Embryonic facial prominence (tissue), 1 donor: Measurements from ENCODE around the gene NEU2.
"Not testable (repeated sequence)": the region's sequence is repeated elsewhere in the genome, so short reads cannot be mapped to it uniquely, and the experiment has no call there.

Experiments
- DNase-seq: peaks from one replicate; pipeline ENCODE4 v3.0.0-alpha.2; 2016; ENCODE audit errors: extremely low spot score

The NEU2 gene

GRCh38 chr2:233056961-233057605, 24.6 kb downstream of the NEU2 start:
- no peak for DNase-seq

GRCh38 chr2:233058717-233059546, 26.5 kb downstream of the NEU2 start:
- DNase-seq, result no peak

- DNase-seq, result no peak
These were observed 27.0 kb downstream of the NEU2 start for GRCh38 chr2:233059547-233059796.

GRCh38 chr2:233059797-233060500, 27.5 kb downstream of the NEU2 start, which contains the start of gene INPP5D:
TSS of gene INPP5D (plus strand) at chr2:233060342. CDS start at chr2:233060479, 137 bp downstream.
- no peak for DNase-seq

- no peak for DNase-seq
These were observed 28.1 kb downstream of the NEU2 start for GRCh38 chr2:233060501-233060979.

GRCh38 chr2:233060980-233061590, 28.6 kb downstream of the NEU2 start:
- DNase-seq, result no peak

- DNase-seq, result no peak
These were observed 29.3 kb downstream of the NEU2 start for GRCh38 chr2:233061591-233062450.

GRCh38 chr2:233062451-233062850, 30.0 kb downstream of the NEU2 start:
- DNase-seq, result no peak

GRCh38 chr2:233062946-233063268, 30.4 kb downstream of the NEU2 start:
- no peak for DNase-seq

- DNase-seq, result no peak
These were observed 30.9 kb downstream of the NEU2 start for GRCh38 chr2:233063269-233063975.

GRCh38 chr2:233063976-233064411, 31.5 kb downstream of the NEU2 start:
- no peak for DNase-seq

GRCh38 chr2:233064530-233065199, 32.2 kb downstream of the NEU2 start:
- DNase-seq, result no peak

GRCh38 chr2:233065200-233065589, 32.7 kb downstream of the NEU2 start:
- not testable (repeated sequence) for DNase-seq

- DNase-seq, result no peak
These were observed 33.5 kb downstream of the NEU2 start for GRCh38 chr2:233065954-233066470.

- no peak for DNase-seq
These were observed 36.4 kb downstream of the NEU2 start for GRCh38 chr2:233068762-233069418.

- DNase-seq, result no peak
These were observed 40.4 kb downstream of the NEU2 start for GRCh38 chr2:233072838-233073237.

GRCh38 chr2:233074106-233074505, 41.6 kb downstream of the NEU2 start:
- DNase-seq, result no peak

GRCh38 chr2:233075141-233075965, 42.9 kb downstream of the NEU2 start:
- DNase-seq, result no peak

- DNase-seq, result no peak
These were observed 43.5 kb downstream of the NEU2 start for GRCh38 chr2:233075966-233076339.
